GM12891 (cell line): ENCODE measurements around the gene C2orf76.

Experiments used
- PAX5 ChIP-seq: IDR thresholded peaks from 2 replicates; pipeline ENCODE4 v1.6.1; 2011; ENCODE audit warnings: low read length, moderate library complexity, mild to moderate bottlenecking; ENCODE audit not compliant: insufficient read depth, severe bottlenecking
- POLR2A ChIP-seq: IDR thresholded peaks from 2 replicates; pipeline ENCODE4 v1.6.1; 2011; ENCODE audit warnings: low read depth, low read length, control low read depth
- POU2F2 ChIP-seq: IDR thresholded peaks from 2 replicates; pipeline ENCODE4 v1.6.1; 2011; ENCODE audit warnings: low read depth, mild to moderate bottlenecking, control low read depth, low read length, moderate library complexity

GRCh38 chr2:119378566-119378965, 11.9 kb upstream of the C2orf76 start:
- TF ChIP-seq POLR2A = no peak
- no peak for TF ChIP-seq POU2F2
- no peak for TF ChIP-seq PAX5
